Mucosa of gallbladder (tissue), 1 donor: ENCODE results near the gene GPC5. TPM values are rescaled to one million over a fixed set of nuclear protein-coding genes. Genes with fewer than 3 reads are reported as not detected.
"Not testable (repeated sequence)": the region's sequence is repeated elsewhere in the genome, so short reads cannot be mapped to it uniquely, and the experiment has no call there.

Experiments used
- DNase-seq: peaks from one replicate; pipeline ENCODE4 v3.0.0-alpha.2; 2020; ENCODE audit warnings: low spot score
- total RNA-seq: library from RNA; stranded (reverse); gene quantifications from one replicate; pipeline ENCODE4 v1.2.1, GENCODE V29; 2021
- donor health status: DM: no; HTN: no; CAD: no.

Gene GPC5
- total RNA-seq, 1 donor from 2014 or later = 2.2 TPM

- no peak for DNase-seq
Observed at GRCh38 chr13:91878491-91878890, 480.1 kb downstream of the GPC5 start.

GRCh38 chr13:91879360-91879759 lies 480.9 kb downstream of the GPC5 start:
- no peak for DNase-seq

- no peak for DNase-seq
Observed at GRCh38 chr13:91882918-91883317, 484.5 kb downstream of the GPC5 start.

- DNase-seq = no peak
Observed at GRCh38 chr13:91889641-91890040, 491.2 kb downstream of the GPC5 start.

- DNase-seq = no peak
Observed at GRCh38 chr13:91891141-91891540, 492.7 kb downstream of the GPC5 start.

GRCh38 chr13:91893040-91893439 lies 494.6 kb downstream of the GPC5 start:
- no peak for DNase-seq

GRCh38 chr13:91894316-91894715 lies 495.9 kb downstream of the GPC5 start:
- DNase-seq = no peak

GRCh38 chr13:91896547-91896946 lies 498.1 kb downstream of the GPC5 start:
- no peak for DNase-seq

GRCh38 chr13:91898986-91899385 lies 500.6 kb downstream of the GPC5 start:
- not testable (repeated sequence) for DNase-seq

GRCh38 chr13:91902291-91902690 lies 503.9 kb downstream of the GPC5 start:
- DNase-seq = no peak

GRCh38 chr13:91904005-91904404 lies 505.6 kb downstream of the GPC5 start:
- no peak for DNase-seq

GRCh38 chr13:91904597-91904996 lies 506.2 kb downstream of the GPC5 start:
- no peak for DNase-seq

GRCh38 chr13:91907398-91907797 lies 509.0 kb downstream of the GPC5 start:
- DNase-seq = no peak

- DNase-seq = no peak
Observed at GRCh38 chr13:91909617-91910016, 511.2 kb downstream of the GPC5 start.

- DNase-seq = no peak
Observed at GRCh38 chr13:91922969-91923592, 524.7 kb downstream of the GPC5 start.

GRCh38 chr13:91930687-91931086 lies 532.3 kb downstream of the GPC5 start:
- DNase-seq = no peak

- DNase-seq = no peak
Observed at GRCh38 chr13:91934354-91934753, 535.9 kb downstream of the GPC5 start.

- DNase-seq = no peak
Observed at GRCh38 chr13:91946498-91947070, 548.2 kb downstream of the GPC5 start.

GRCh38 chr13:91948736-91949135 lies 550.3 kb downstream of the GPC5 start:
- no peak for DNase-seq

GRCh38 chr13:91950803-91951202 lies 552.4 kb downstream of the GPC5 start:
- no peak for DNase-seq

- DNase-seq = no peak
Observed at GRCh38 chr13:91955546-91956355, 557.3 kb downstream of the GPC5 start.

GRCh38 chr13:91960947-91961346 lies 562.5 kb downstream of the GPC5 start:
- DNase-seq = no peak

GRCh38 chr13:91962946-91963345 lies 564.5 kb downstream of the GPC5 start:
- no peak for DNase-seq
